K562 (cell line): Measurements from ENCODE around the gene TARBP1. TPM values are rescaled to one million over a fixed set of nuclear protein-coding genes. Genes with fewer than 3 reads are reported as not detected.

Source experiments
- CSDE1 ChIP-seq, 2 experiments: fragments of 450-650 bp; IDR thresholded peaks; 2 replicates each; pipeline ENCODE4 v1.6.1; 2016; ENCODE audit warnings: mild to moderate bottlenecking in 1 of 2
- DIDO1 ChIP-seq: fragments of 450-650 bp; IDR thresholded peaks from 2 replicates; pipeline ENCODE4 v1.6.1; 2016; ENCODE audit warnings: low read depth, missing biosample characterization, missing genetic modification characterization
- ESRRB ChIP-seq: fragments of 250-450 bp; sonication (Bioruptor Pico); IDR thresholded peaks from 2 replicates; pipeline ENCODE4 v1.5.0; 2020; ENCODE audit warnings: mild to moderate bottlenecking, moderate library complexity, borderline replicate concordance
- EWSR1 ChIP-seq: fragments of 450-650 bp; IDR thresholded peaks from 2 replicates; pipeline ENCODE4 v1.6.1; 2018; ENCODE audit warnings: borderline replicate concordance, mild to moderate bottlenecking, low read depth, moderate library complexity; ENCODE audit not compliant: partially characterized antibody
- FOXK2 ChIP-seq, 2 experiments: fragments of 450-650 bp; IDR thresholded peaks in 1 of 2; conservative IDR thresholded peaks in 1 of 2; 2 replicates each; pipeline ENCODE4 v1.6.1; 2016; ENCODE audit warnings: low read depth in 2 of 2, mild to moderate bottlenecking in 1 of 2
- HIVEP1 ChIP-seq: fragments of 250-450 bp; sonication (Bioruptor Pico); IDR thresholded peaks from 2 replicates; pipeline ENCODE4 v1.4.0; 2020; ENCODE audit warnings: mild to moderate bottlenecking
- ILK ChIP-seq: fragments of 450-650 bp; IDR thresholded peaks from 2 replicates; pipeline ENCODE4 v1.6.1; 2016; ENCODE audit warnings: missing genetic modification characterization, low read depth, mild to moderate bottlenecking, missing compliant biosample characterization, moderate library complexity, borderline replicate concordance
- KDM5B ChIP-seq: fragments of 200-600 bp; sonication (generic); IDR thresholded peaks from 2 replicates; pipeline ENCODE4 v1.6.1; 2012; ENCODE audit warnings: low read depth, mild to moderate bottlenecking, moderate library complexity, low read length, control low read depth, inconsistent platforms; ENCODE audit not compliant: insufficient replicate concordance
- KLF1 ChIP-seq: fragments of 450-650 bp; IDR thresholded peaks from 2 replicates; pipeline ENCODE4 v1.6.1; 2016; ENCODE audit warnings: missing genetic modification characterization, missing compliant biosample characterization
- MAFG ChIP-seq: fragments of 450-650 bp; conservative IDR thresholded peaks from 2 replicates; pipeline ENCODE4 v1.6.1; 2016; ENCODE audit warnings: missing genetic modification characterization, missing compliant biosample characterization
- MYBL2 ChIP-seq, 2 experiments: fragments of 450-650 bp in 1 of 2; sonication (generic) in 1 of 2; formaldehyde crosslinking in 1 of 2; IDR thresholded peaks; 2 replicates each; pipeline versions ENCODE4 v1.6.1 to v1.8.1; 2017 to 2022; ENCODE audit warnings: borderline replicate concordance in 1 of 2, inconsistent platforms in 1 of 2, low read depth in 1 of 2, mild to moderate bottlenecking in 1 of 2, missing genetic modification reagents in 1 of 2, moderate library complexity in 1 of 2
- NFE2L1 ChIP-seq: fragments of 450-650 bp; IDR thresholded peaks from 2 replicates; pipeline ENCODE4 v1.6.1; 2016; ENCODE audit warnings: missing genetic modification characterization, low read depth, mild to moderate bottlenecking, missing compliant biosample characterization, moderate library complexity, borderline replicate concordance
- NR4A1 ChIP-seq, 2 experiments: fragments of 250-450 bp in 1 of 2; fragments of 450-650 bp in 1 of 2; sonication (Bioruptor Pico) in 1 of 2; IDR thresholded peaks; 2 replicates each; pipeline versions ENCODE4 v1.4.0 to v1.6.1; 2016 to 2020; ENCODE audit warnings: mild to moderate bottlenecking in 2 of 2, missing compliant biosample characterization in 1 of 2, missing genetic modification characterization in 1 of 2, moderate library complexity in 1 of 2
- PHF21A ChIP-seq: fragments of 450-650 bp; IDR thresholded peaks from 2 replicates; pipeline ENCODE4 v1.6.1; 2017; ENCODE audit warnings: low read depth, borderline replicate concordance
- RBM34 ChIP-seq: fragments of 200-400 bp; formaldehyde crosslinking; IDR thresholded peaks from 2 replicates; pipeline ENCODE4 v1.6.1; 2018; ENCODE audit warnings: low read length, borderline replicate concordance; ENCODE audit not compliant: insufficient read depth
- SLC30A9 ChIP-seq: fragments of 250-450 bp; sonication (Bioruptor Pico); IDR thresholded peaks from 2 replicates; pipeline ENCODE4 v1.8.0; 2022; ENCODE audit warnings: mild to moderate bottlenecking, moderate library complexity
- WHSC1 ChIP-seq: IDR thresholded peaks from one replicate; pipeline ENCODE4 v1.6.1; 2012; ENCODE audit warnings: low read length, control low read depth, inconsistent platforms
- ZNF263 ChIP-seq: sonication (generic); formaldehyde crosslinking; IDR thresholded peaks from 2 replicates; pipeline ENCODE4 v1.8.0; 2022; ENCODE audit warnings: mild to moderate bottlenecking, missing genetic modification reagents, borderline replicate concordance
- ZNF551 ChIP-seq: fragments of 250-450 bp; sonication (Bioruptor Pico); IDR thresholded peaks from 2 replicates; pipeline ENCODE4 v1.5.0; 2021; ENCODE audit warnings: mild to moderate bottlenecking, moderate library complexity
- ZNF583 ChIP-seq: fragments of 250-450 bp; sonication (Bioruptor Pico); IDR thresholded peaks from 2 replicates; pipeline ENCODE4 v1.4.0; 2020
- ZNF592 ChIP-seq: fragments of 450-650 bp; IDR thresholded peaks from 2 replicates; pipeline ENCODE4 v1.6.1; 2017; ENCODE audit warnings: antibody characterized with exemption, mild to moderate bottlenecking
- ZNF707 ChIP-seq: fragments of 250-450 bp; sonication (Bioruptor Pico); conservative IDR thresholded peaks from 2 replicates; pipeline ENCODE4 v1.8.0; 2022; ENCODE audit warnings: inconsistent platforms, mild to moderate bottlenecking, moderate library complexity
- polyA plus RNA-seq, 8 experiments: library from polyadenylated mRNA; depleted of rRNA in 4 of 8; stranded (reverse) in 5 of 8; unstranded in 3 of 8; fragments of >200 nt; fragmentation: Nextera tagmentation in 2 of 8; fragmentation: Illumina TruSeq in 1 of 8; extraction: Ambion mirVana in 2 of 8; extraction: Trizol in 1 of 8; gene quantifications; 2 replicates each; pipeline versions ENCODE4 v1.2.1 to v1.2.3, GENCODE V29; 2011 to 2014; ENCODE audit warnings: inconsistent platforms in 1 of 8, missing spikeins in 1 of 8
- total RNA-seq, 7 experiments: library from RNA; depleted of rRNA in 6 of 7; stranded (reverse); fragments of >200 nt in 6 of 7; fragmentation: Illumina TruSeq in 2 of 7; extraction: Trizol in 2 of 7; gene quantifications; 2 replicates each; pipeline versions ENCODE4 v1.2.1 to v1.2.3, GENCODE V29; 2011 to 2021; ENCODE audit warnings: low replicate concordance in 1 of 7

TARBP1 gene
- total and polyA plus RNA-seq, 9 of the 15 experiments (the other 6 are each of a cell fraction or from before 2014, with no cell fraction given), result 8.8 to 48.0 (median 22.9) TPM

DNA sequence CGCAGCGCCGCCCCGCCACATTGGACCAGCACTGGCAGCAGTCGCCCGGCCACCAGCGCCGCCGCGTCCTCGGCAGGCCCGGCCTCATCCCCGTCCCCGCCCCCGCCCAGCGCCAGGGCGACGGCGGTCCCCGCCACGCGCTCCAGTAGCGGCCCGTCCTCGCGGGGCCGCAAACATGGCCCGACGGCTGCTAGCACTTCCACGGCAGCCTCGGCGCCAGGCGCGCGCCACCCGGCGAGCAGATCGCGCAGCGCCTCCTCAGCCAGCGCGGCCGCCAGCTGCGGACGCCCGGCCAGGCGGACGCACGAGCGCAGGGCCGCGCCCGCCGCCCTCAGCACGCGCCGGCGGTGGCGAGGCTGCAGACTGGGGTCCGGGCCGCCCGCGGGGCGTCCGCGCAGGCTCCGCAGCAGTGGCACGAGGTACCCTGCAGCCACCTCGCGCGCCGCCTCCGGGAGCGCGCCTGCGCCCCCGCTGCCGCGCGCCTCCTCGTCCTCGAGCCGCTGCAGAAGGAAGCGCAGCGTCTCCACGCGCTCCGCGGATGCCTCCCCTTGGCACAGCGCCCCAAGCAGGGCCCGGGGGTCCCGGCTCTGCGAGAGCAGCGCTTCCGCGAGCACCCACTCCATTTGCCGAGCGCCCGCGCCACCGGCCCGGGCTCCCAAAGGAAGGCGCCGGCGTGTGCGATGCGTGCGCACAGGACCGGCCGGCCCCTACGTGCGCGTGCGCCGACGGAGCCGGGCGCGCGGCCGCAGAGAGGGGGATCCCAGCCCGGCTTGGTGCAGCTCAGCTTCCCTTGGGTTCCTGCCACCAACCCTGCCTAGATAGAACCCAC lies at the start of gene TARBP1 (continued):
- TF ChIP-seq ILK (no peak), ZNF551 (CRISPR knock-in tag) (no peak), ZNF707 (CRISPR knock-in tag) (no peak), PHF21A (no peak), MAFG (tag) (no peak), EWSR1 (no peak), DIDO1 (no peak), KLF1 (no peak; the same call in 1 of the 2 replicates), ZNF263 (CRISPR knock-in tag) (no peak), FOXK2 (conservative IDR thresholded peaks at IDR 0.05 in 1 of 2, IDR thresholded peaks at IDR 0.05 in 1 of 2; ENCODE audit: low read depth in 2 of 2) (no peak), NR4A1 (CRISPR knock-in tag; IDR thresholded peaks at IDR 0.05) (0 out of 2 replicates have a peak, but pooled peaks have one; percentile 64), NR4A1 (tag; IDR thresholded peaks at IDR 0.05) (peak; percentile 77; the same call in 1 of the 2 replicates), HIVEP1 (CRISPR knock-in tag) (peak; percentile 63; the same call in 1 of the 2 replicates), CSDE1 (IDR thresholded peaks at IDR 0.05) (no peak), NFE2L1 (no peak), ESRRB (CRISPR knock-in tag) (no peak), KDM5B (peak; percentile 65), RBM34 (no peak), ZNF592 (peak; percentile 75), WHSC1 (no peak), ZNF583 (CRISPR knock-in tag) (peak; percentile 80; the same call in 1 of the 2 replicates), MYBL2 (IDR thresholded peaks at IDR 0.05; ENCODE audit: low read depth) (no peak), MYBL2 (CRISPR knock-in tag; IDR thresholded peaks at IDR 0.05; ENCODE audit: borderline replicate concordance) (no peak), SLC30A9 (CRISPR knock-in tag) (no peak)
